K562 (cell line): Measurements from ENCODE around the gene BNIP5. TPM values are rescaled to one million over a fixed set of nuclear protein-coding genes. Genes with fewer than 3 reads are reported as not detected.
A peak's percentile ranks its signal among the peaks of the same experiment; 100 is the strongest.

Source experiments
- ADNP ChIP-seq: fragments of 200-800 bp; sonication (Bioruptor generic); IDR thresholded peaks from 2 replicates; pipeline ENCODE4 v1.6.1; 2016; ENCODE audit warnings: missing genetic modification characterization, missing compliant biosample characterization
- CHD7 ChIP-seq: fragments of 200-600 bp; sonication (generic); IDR thresholded peaks from one replicate; pipeline ENCODE4 v1.6.1; 2012; ENCODE audit warnings: mild to moderate bottlenecking, low read depth, low read length, inconsistent platforms
- MNT ChIP-seq, 2 experiments: fragments of 450-650 bp; conservative IDR thresholded peaks; 2 replicates each; pipeline ENCODE4 v1.6.1; 2017; ENCODE audit warnings: mild to moderate bottlenecking in 2 of 2, moderate library complexity in 2 of 2
- OTX1 ChIP-seq: fragments of 450-650 bp; formaldehyde crosslinking; IDR thresholded peaks from 2 replicates; pipeline ENCODE4 v1.4.0; 2022; ENCODE audit warnings: mild to moderate bottlenecking
- RBM25 ChIP-seq: fragments of 200-400 bp; formaldehyde crosslinking; IDR thresholded peaks from 2 replicates; pipeline ENCODE4 v1.6.1; 2018; ENCODE audit warnings: low read length, low read depth, moderate library complexity; ENCODE audit not compliant: severe bottlenecking
- RBM34 ChIP-seq: fragments of 200-400 bp; formaldehyde crosslinking; IDR thresholded peaks from 2 replicates; pipeline ENCODE4 v1.6.1; 2018; ENCODE audit warnings: low read length, borderline replicate concordance; ENCODE audit not compliant: insufficient read depth
- RCOR1 ChIP-seq, 2 experiments: IDR thresholded peaks; 2 replicates each; pipeline ENCODE4 v1.6.1; 2012; ENCODE audit warnings: low read depth in 2 of 2, low read length in 2 of 2, borderline replicate concordance in 1 of 2, improper control_type of control experiment in 1 of 2
- TSC22D4 ChIP-seq: fragments of 450-650 bp; IDR thresholded peaks from 2 replicates; pipeline ENCODE4 v1.6.1; 2016; ENCODE audit warnings: missing genetic modification characterization, missing biosample characterization, control low read depth
- UBTF ChIP-seq, 2 experiments: IDR thresholded peaks; 2 replicates each; pipeline ENCODE4 v1.6.1; 2012; ENCODE audit warnings: improper control_type of control experiment in 2 of 2, low read depth in 2 of 2, low read length in 2 of 2, borderline replicate concordance in 1 of 2
- ZFX ChIP-seq: sonication (generic); formaldehyde crosslinking; IDR thresholded peaks from 2 replicates; pipeline ENCODE4 v1.8.0; 2022; ENCODE audit warnings: mild to moderate bottlenecking, missing genetic modification reagents, moderate library complexity
- ZNF133 ChIP-seq: fragments of 250-450 bp; sonication (Bioruptor Pico); IDR thresholded peaks from 2 replicates; pipeline ENCODE4 v1.4.0; 2020; ENCODE audit warnings: mild to moderate bottlenecking
- ZNF232 ChIP-seq: sonication (generic); formaldehyde crosslinking; IDR thresholded peaks from 2 replicates; pipeline ENCODE4 v1.8.0; 2022; ENCODE audit warnings: mild to moderate bottlenecking, missing genetic modification reagents
- polyA plus RNA-seq, 8 experiments: library from polyadenylated mRNA; depleted of rRNA in 4 of 8; stranded (reverse) in 5 of 8; unstranded in 3 of 8; fragments of >200 nt; fragmentation: Nextera tagmentation in 2 of 8; fragmentation: Illumina TruSeq in 1 of 8; extraction: Ambion mirVana in 2 of 8; extraction: Trizol in 1 of 8; gene quantifications; 2 replicates each; pipeline versions ENCODE4 v1.2.1 to v1.2.3, GENCODE V29; 2011 to 2014; ENCODE audit warnings: inconsistent platforms in 1 of 8, missing spikeins in 1 of 8
- total RNA-seq, 7 experiments: library from RNA; depleted of rRNA in 6 of 7; stranded (reverse); fragments of >200 nt in 6 of 7; fragmentation: Illumina TruSeq in 2 of 7; extraction: Trizol in 2 of 7; gene quantifications; 2 replicates each; pipeline versions ENCODE4 v1.2.1 to v1.2.3, GENCODE V29; 2011 to 2021; ENCODE audit warnings: low replicate concordance in 1 of 7

The BNIP5 gene
- total and polyA plus RNA-seq, 9 of the 15 experiments (the other 6 are each of a cell fraction or from before 2014, with no cell fraction given) = not detected

GRCh38 chr6:36324715-36325114, 12.0 kb downstream of the BNIP5 start (continued):
- no peak for TF ChIP-seq CHD7
- 0 out of 4 replicates have a peak, but pooled peaks of 1 of the 2 experiments have one; percentile 14 for TF ChIP-seq RCOR1 (IDR thresholded peaks at IDR 0.05; ENCODE audit: borderline replicate concordance in 1 of 2, low read depth in 2 of 2, low read length in 2 of 2)
- no peak for TF ChIP-seq ZNF133 (CRISPR knock-in tag)
- no peak for TF ChIP-seq OTX1 (CRISPR knock-in tag)
- TF ChIP-seq TSC22D4 (tag) = no peak
- TF ChIP-seq RBM34 = no peak
- 0 out of 2 replicates have a peak, but pooled peaks have one; percentile 31 for TF ChIP-seq ADNP
- no peak for TF ChIP-seq MNT (conservative IDR thresholded peaks at IDR 0.05)
- TF ChIP-seq UBTF (IDR thresholded peaks at IDR 0.05; ENCODE audit: borderline replicate concordance in 1 of 2, low read depth in 2 of 2, low read length in 2 of 2) = no peak
- TF ChIP-seq ZNF232 = no peak
- peak; percentile 86 for TF ChIP-seq RBM25
- TF ChIP-seq ZFX (CRISPR knock-in tag) = no peak
